Measurements from ENCODE around the gene BCL7A.

- TF ChIP-seq EP300 (IDR thresholded peaks at IDR 0.05; ENCODE audit: borderline replicate concordance in 1 of 2, low read depth in 1 of 2, low read length in 1 of 2) (no peak), SIN3A (IDR thresholded peaks at IDR 0.05; ENCODE audit: borderline replicate concordance, low read depth, low read length) (no peak), MXI1 (IDR thresholded peaks at IDR 0.05; ENCODE audit: low read depth, low read length) (no peak), MAX (IDR thresholded peaks at IDR 0.05; ENCODE audit: low read depth) (no peak), CTCF (IDR thresholded peaks at IDR 0.05) (no peak), POLR2AphosphoS5 (IDR thresholded peaks at IDR 0.05; ENCODE audit: low read depth, low read length) (no peak), FOSL2 (IDR thresholded peaks at IDR 0.05; ENCODE audit: borderline replicate concordance, low read depth) (no peak), JUND (IDR thresholded peaks at IDR 0.05) (no peak)
- TF ChIP-seq, protein P1, sequence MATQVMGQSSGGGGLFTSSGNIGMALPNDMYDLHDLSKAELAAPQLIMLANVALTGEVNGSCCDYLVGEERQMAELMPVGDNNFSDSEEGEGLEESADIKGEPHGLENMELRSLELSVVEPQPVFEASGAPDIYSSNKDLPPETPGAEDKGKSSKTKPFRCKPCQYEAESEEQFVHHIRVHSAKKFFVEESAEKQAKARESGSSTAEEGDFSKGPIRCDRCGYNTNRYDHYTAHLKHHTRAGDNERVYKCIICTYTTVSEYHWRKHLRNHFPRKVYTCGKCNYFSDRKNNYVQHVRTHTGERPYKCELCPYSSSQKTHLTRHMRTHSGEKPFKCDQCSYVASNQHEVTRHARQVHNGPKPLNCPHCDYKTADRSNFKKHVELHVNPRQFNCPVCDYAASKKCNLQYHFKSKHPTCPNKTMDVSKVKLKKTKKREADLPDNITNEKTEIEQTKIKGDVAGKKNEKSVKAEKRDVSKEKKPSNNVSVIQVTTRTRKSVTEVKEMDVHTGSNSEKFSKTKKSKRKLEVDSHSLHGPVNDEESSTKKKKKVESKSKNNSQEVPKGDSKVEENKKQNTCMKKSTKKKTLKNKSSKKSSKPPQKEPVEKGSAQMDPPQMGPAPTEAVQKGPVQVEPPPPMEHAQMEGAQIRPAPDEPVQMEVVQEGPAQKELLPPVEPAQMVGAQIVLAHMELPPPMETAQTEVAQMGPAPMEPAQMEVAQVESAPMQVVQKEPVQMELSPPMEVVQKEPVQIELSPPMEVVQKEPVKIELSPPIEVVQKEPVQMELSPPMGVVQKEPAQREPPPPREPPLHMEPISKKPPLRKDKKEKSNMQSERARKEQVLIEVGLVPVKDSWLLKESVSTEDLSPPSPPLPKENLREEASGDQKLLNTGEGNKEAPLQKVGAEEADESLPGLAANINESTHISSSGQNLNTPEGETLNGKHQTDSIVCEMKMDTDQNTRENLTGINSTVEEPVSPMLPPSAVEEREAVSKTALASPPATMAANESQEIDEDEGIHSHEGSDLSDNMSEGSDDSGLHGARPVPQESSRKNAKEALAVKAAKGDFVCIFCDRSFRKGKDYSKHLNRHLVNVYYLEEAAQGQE (IDR thresholded peaks at IDR 0.05; ENCODE audit: low read depth, low read length), result no peak
- TF ChIP-seq, protein P2, sequence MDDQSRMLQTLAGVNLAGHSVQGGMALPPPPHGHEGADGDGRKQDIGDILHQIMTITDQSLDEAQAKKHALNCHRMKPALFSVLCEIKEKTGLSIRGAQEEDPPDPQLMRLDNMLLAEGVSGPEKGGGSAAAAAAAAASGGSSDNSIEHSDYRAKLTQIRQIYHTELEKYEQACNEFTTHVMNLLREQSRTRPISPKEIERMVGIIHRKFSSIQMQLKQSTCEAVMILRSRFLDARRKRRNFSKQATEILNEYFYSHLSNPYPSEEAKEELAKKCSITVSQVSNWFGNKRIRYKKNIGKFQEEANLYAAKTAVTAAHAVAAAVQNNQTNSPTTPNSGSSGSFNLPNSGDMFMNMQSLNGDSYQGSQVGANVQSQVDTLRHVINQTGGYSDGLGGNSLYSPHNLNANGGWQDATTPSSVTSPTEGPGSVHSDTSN (IDR thresholded peaks at IDR 0.05), result no peak
Measured at GRCh38 chr12:122082621-122083356, 61.1 kb downstream of the BCL7A start.
